Measurements from ENCODE around the gene ELP1. TPM values are rescaled to one million over a fixed set of nuclear protein-coding genes. Genes with fewer than 3 reads are reported as not detected.

ELP1 gene
- total and polyA plus RNA-seq, 12 donors = 11.7 to 31.7 (median 23.7) TPM

DNA sequence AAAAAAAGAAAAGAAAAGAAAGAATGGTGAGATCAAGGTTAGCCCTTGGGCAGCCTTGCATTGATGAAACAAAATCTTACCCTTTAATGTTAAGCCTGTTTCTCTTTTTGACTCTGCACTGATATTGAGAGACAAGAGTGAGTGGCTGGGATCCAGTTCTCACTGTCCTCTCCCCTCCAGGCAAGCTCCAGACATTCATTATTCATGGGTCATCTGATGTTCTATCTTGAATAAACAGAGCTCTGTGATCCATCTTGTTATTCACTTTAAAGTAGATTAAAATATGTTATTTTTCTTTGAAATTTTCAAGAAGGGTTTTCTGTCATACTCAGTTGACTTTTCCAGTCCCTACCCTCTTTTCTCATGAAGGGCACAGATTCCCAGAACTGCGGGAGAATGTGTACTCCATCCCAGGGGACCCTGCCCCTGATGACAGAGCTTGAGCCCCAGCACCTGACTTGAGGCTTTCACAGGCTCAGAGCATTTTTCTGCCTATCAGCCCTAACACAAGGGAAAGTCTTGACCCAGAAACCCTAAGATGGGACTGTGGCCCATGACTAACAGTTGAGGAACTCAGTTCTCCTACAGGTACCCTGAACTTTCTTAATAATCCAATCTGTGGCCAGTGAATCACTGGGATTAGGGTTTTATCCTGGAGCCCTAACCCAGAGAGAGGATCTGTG is 102.3 kb downstream of the ELP1 start:
- Histone ChIP-seq H3K36me3 (no peaks in the 10 kb centered on the region), H3K27me3 (no peaks in the 10 kb centered on the region), H3K27ac (no peak overlapping the region), H3K4me1 (peaks cover 0 to 13% (median 3%) of the 10 kb centered on the region in 9 donors), H3K4me3 (no peak overlapping the region), H3K9me3 (no peaks in the 10 kb centered on the region)
- intact Hi-C loops (cut with DNase I) = no loop called here
- 76 to 79% methylated on average over 1 of the region's 1 CpG for WGBS, 2 donors
- DNase-seq (no peak), ATAC-seq (no peak)
- TF ChIP-seq CTCF (IDR thresholded peaks at IDR 0.05) = no peak

DNA sequence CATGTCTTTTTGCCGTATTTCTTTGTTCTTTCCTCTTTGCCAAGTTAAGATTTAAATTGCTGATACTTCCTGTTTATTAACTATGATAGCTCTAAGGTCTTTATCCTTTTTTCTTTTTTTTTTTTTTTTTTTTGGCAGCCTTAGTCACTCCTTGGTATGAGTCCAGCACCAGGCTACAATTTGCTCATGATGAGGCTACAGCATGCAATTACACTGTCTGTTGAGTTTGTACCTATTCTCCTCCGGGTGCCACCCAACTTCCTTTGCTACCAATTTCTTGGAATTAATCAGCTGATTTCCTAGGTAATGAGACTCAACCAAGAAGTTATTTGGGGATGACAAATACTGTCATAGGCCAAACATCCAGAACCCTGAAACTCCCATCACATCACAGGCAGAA is 103.7 kb downstream of the ELP1 start:
- ATAC-seq (no peak), DNase-seq (no peak)
- H3K9me3 ChIP-seq = no peaks in the 10 kb centered on the region
- no peaks in the 10 kb centered on the region for H3K27me3 ChIP-seq
- H3K4me1 ChIP-seq = peaks cover 0 to 8% (median 3%) of the 10 kb centered on the region in 9 donors
- no peak overlapping the region for H3K4me3 ChIP-seq
- no peak for TF ChIP-seq CTCF (IDR thresholded peaks at IDR 0.05)
- no peaks in the 10 kb centered on the region for H3K36me3 ChIP-seq
- H3K27ac ChIP-seq = no peak overlapping the region
- intact Hi-C loops (cut with DNase I) = no loop called here
- WGBS, 2 donors = 57 to 72% methylated on average over 2 of the region's 2 CpGs

- DNase-seq (no peak), ATAC-seq (no peak)
- Histone ChIP-seq H3K27me3 (no peaks in the 10 kb centered on the region), H3K4me1 (no peaks in the 10 kb centered on the region), H3K36me3 (no peaks in the 10 kb centered on the region), H3K4me3 (no peak overlapping the region), H3K27ac (no peak overlapping the region), H3K9me3 (peaks cover 0 to 12% (median 0%) of the 10 kb centered on the region in 11 donors)
- WGBS, 2 donors = 92 to 95% methylated on average over 3 of the region's 3 CpGs
- TF ChIP-seq CTCF (IDR thresholded peaks at IDR 0.05) = no peak
- intact Hi-C loops (cut with DNase I) = no loop called here
These were observed 110.1 kb downstream of the ELP1 start for GRCh38 chr9:108823829-108824228.

Other genes with a start within 250 kb of the ELP1 start
- not detected for gene ACTL7B, start 78.1 kb downstream of the ELP1 start, total RNA-seq
- gene ACTL7B, start 78.1 kb downstream of the ELP1 start, polyA plus RNA-seq = not detected
- gene ACTL7A, start 71.9 kb downstream of the ELP1 start, total RNA-seq = not detected
- not detected for gene ACTL7A, start 71.9 kb downstream of the ELP1 start, polyA plus RNA-seq
- 10 to 100 TPM; 11.5 to 17.7 (median 14.6) TPM for gene ABITRAM, start 276 bp upstream of the ELP1 start, total RNA-seq
- 10 to 100 TPM in 1 of 2 donors, 1 to 10 TPM in 1; 9.1 to 15.4 TPM for gene ABITRAM, start 276 bp upstream of the ELP1 start, polyA plus RNA-seq
- 10 to 100 TPM; 48.5 to 75.4 (median 63.2) TPM for gene CTNNAL1, start 79.4 kb upstream of the ELP1 start, total RNA-seq
- 100 to 1,000 TPM in 1 of 2 donors, 10 to 100 TPM in 1; 42.7 to 115 TPM for gene CTNNAL1, start 79.4 kb upstream of the ELP1 start, polyA plus RNA-seq
- 100 to 1,000 TPM in 5 of 10 donors, 10 to 100 TPM in 5; 84.2 to 152 (median 99.9) TPM for gene TMEM245, start 185.8 kb upstream of the ELP1 start, total RNA-seq
- gene TMEM245, start 185.8 kb upstream of the ELP1 start, polyA plus RNA-seq = 10 to 100 TPM; 17.0 to 23.5 TPM
- gene FRRS1L, start 233.1 kb upstream of the ELP1 start, total RNA-seq = 1 to 10 TPM in 7 of 10 donors, under 1 TPM in 3; 0.61 to 3.0 (median 1.4) TPM
- under 1 TPM in 1 of 2 donors, not detected in 1; 0.07 TPM for gene FRRS1L, start 233.1 kb upstream of the ELP1 start, polyA plus RNA-seq